Progenitor cell of endocrine pancreas (in vitro differentiated cells): ENCODE results near the gene LRRC36. TPM values are rescaled to one million over a fixed set of nuclear protein-coding genes. Genes with fewer than 3 reads are reported as not detected.

Source experiments
- total RNA-seq: library from RNA; stranded (reverse); gene quantifications from 2 replicates; pipeline ENCODE4 v1.2.1, GENCODE V29; 2021

LRRC36 gene
- total RNA-seq, 1 donor from 2014 or later, result 1.6 TPM

Other genes starting within 250 kb of the LRRC36 start
- 20.4 and 21.0 TPM in 2 replicates for gene PHAF1, start 216.9 kb upstream of the LRRC36 start, total RNA-seq
- gene B3GNT9, start 175.8 kb upstream of the LRRC36 start, total RNA-seq, result 5.1 TPM in 2 replicates
- gene TRADD, start 166.9 kb upstream of the LRRC36 start, total RNA-seq, result 5.6 and 6.6 TPM in 2 replicates
- gene FBXL8, start 166.9 kb upstream of the LRRC36 start, total RNA-seq, result 1.7 and 2.1 TPM in 2 replicates
- 2.2 and 6.8 TPM in 2 replicates for gene HSF4, start 162.1 kb upstream of the LRRC36 start, total RNA-seq
- gene NOL3, start 156.3 kb upstream of the LRRC36 start, total RNA-seq, result 9.4 and 12.7 TPM in 2 replicates
- gene MATCAP1, start 142.9 kb upstream of the LRRC36 start, total RNA-seq, result 137 and 145 TPM in 2 replicates
- gene EXOC3L1, start 136.7 kb upstream of the LRRC36 start, total RNA-seq, result not detected in 2 replicates
- 82.1 and 82.8 TPM in 2 replicates for gene E2F4, start 134.7 kb upstream of the LRRC36 start, total RNA-seq
- 5.4 and 5.5 TPM in 2 replicates for gene ELMO3, start 127.7 kb upstream of the LRRC36 start, total RNA-seq
- 33.4 and 36.3 TPM in 2 replicates for gene TMEM208, start 99.7 kb upstream of the LRRC36 start, total RNA-seq
- gene FHOD1, start 79.3 kb upstream of the LRRC36 start, total RNA-seq, result 28.2 and 30.2 TPM in 2 replicates
- gene SLC9A5, start 77.8 kb upstream of the LRRC36 start, total RNA-seq, result 3.4 and 3.9 TPM in 2 replicates
- gene PLEKHG4, start 47.3 kb upstream of the LRRC36 start, total RNA-seq, result 3.3 and 3.8 TPM in 2 replicates
- 0.14 and 1.4 TPM in 2 replicates for gene KCTD19, start 74 bp upstream of the LRRC36 start, total RNA-seq
- gene TPPP3, start 66.7 kb downstream of the LRRC36 start, total RNA-seq, result 17.5 and 26.8 TPM in 2 replicates
- 16.5 and 17.0 TPM in 2 replicates for gene ZDHHC1, start 89.7 kb downstream of the LRRC36 start, total RNA-seq
- gene HSD11B2, start 104.3 kb downstream of the LRRC36 start, total RNA-seq, result 38.7 and 44.5 TPM in 2 replicates
- gene ATP6V0D1, start 154.3 kb downstream of the LRRC36 start, total RNA-seq, result 65.3 and 67.5 TPM in 2 replicates
- not detected in 2 replicates for gene AGRP, start 156.7 kb downstream of the LRRC36 start, total RNA-seq
- 72.7 and 78.8 TPM in 2 replicates for gene RIPOR1, start 202.0 kb downstream of the LRRC36 start, total RNA-seq
- gene CTCF, start 235.7 kb downstream of the LRRC36 start, total RNA-seq, result 67.8 and 69.8 TPM in 2 replicates